Stimulated activated CD8-positive, alpha-beta memory T cell treated with anti-CD3 and anti-CD28 coated beads, Interleukin-15, amount 100 ng/mL, for 24 hours (primary cell): ENCODE results near the gene DDX1.
"Not testable (repeated sequence)": the region's sequence is repeated elsewhere in the genome, so short reads cannot be mapped to it uniquely, and the experiment has no call there.

Source experiments
- DNase-seq: peaks from one replicate; pipeline ENCODE4 v3.0.0-alpha.2; 2020; ENCODE audit warnings: low read depth

The DDX1 gene

DNA sequence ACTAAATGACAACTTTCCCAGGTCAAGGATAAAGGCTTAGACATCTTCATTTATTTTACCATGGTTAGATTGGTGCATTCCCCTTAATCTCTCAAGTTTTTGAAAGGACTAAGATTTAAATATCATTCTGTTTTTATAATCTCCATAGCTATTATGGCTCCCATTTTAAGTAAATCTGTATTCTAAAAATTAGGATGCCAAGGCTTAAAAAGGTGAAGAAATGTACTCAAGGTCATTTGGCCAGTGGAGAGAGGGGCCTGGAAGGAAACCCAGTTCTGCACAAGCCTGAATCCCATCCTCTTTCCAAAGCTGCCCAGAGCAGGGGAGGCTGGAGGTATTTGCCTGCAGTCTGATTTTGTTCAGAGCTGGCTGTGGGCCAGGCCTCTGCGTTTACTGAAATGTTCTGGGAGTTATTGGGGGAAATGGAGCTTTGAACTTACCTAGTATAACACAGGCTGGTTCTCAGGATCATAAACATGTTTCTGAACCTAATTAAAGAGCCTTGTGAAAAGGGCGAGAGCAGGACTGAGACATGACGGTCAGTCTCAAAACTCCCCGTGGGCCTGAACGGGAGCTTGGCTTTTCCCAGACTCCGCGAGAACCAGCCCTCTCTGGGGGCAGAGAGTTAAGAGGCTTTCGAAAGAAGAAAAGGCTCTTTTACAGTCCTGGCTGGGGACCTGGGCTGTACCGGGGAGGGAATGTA, 85.6 kb downstream of the DDX1 start:
- DNase-seq, result no peak

DNA sequence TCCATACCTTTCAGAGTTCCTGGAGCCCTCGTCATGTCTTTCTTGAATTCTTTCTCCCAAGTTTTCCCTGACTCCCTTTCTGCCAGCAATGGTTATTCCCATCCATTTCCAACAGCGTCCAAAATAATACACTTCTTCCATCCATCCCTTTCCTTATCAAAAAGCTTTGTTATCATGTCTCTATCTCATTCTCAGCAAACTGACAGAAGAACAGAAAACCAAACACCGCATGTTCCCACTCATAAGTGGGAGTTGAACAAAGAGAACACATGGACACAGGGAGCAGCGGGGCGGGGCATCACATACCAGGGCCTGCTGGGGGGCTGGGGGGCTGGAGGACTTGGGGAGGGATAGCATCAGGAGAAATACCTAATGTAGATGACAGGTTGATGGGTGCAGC, 86.7 kb downstream of the DDX1 start:
- DNase-seq, result no peak

DNA sequence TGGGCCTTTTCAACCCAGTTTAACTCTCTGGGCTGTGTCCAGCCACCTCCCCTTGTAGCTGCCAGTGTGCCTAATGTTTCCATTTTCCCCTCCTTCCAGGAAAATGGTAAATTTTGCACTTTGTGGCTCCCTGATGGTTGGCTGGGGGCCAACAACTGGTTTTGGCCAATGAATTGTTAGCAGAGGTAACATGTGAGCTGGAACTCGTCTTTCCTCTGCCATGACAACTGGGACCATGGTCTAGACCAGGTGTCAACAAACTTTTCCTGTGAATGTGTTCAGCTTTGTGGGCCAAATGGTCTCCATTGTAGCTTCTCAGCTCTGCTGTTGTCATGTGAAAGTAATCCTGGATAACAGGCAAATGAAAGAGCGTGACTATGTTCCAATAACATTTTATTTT, 87.2 kb downstream of the DDX1 start:
- DNase-seq, result no peak

DNA sequence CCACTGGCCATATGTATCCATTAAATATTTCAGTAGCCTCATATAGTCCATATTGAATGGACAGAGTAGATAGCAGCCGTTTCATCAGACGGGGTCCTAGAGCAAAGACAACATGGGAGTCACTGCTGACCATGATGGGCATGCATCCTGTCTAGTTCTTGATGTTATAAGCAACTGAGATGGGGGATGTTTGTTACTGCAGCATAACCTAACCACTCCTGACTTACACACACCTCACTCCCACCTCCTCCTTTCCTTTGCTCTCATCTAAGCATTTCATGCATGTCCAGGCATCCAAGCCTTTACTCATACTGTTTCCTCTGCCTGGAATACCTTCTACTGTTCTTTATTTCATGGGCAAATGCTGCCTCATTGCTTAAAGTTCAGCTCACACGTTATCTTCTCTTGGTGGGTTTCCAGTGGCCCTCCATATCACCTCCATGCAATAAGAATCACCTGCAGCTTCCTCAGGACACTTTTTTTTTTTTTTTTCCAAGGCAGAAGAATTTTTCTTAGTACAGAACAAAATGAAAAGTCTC, 87.8 kb downstream of the DDX1 start:
- DNase-seq, result no peak

DNA sequence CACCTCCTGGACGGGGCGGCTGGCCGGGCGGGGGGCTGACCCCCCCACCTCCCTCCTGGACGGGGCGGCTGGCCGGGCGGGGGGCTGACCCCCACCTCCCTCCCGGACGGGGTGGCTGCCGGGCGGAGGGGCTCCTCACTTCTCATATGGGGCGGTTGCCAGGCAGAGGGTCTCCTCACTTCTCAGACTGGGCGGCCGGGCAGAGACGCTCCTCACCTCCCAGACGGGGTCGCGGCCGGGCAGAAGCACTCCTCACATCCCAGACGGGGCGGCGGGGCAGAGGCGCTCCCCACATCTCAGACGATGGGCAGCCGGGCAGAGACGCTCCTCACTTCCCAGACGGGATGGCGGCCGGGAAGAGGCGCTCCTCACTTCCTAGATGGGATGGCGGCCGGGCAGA, 88.5 kb downstream of the DDX1 start:
- DNase-seq, result not testable (repeated sequence)
